SJCRH30 (cell line): ENCODE results near the gene TXLNA. TPM values are rescaled to one million over a fixed set of nuclear protein-coding genes. Genes with fewer than 3 reads are reported as not detected.

Experiments used
- DNase-seq, 2 experiments: peaks; one replicate each; pipeline ENCODE4 v3.0.0-alpha.2; 2015 to 2020
- H3K27ac ChIP-seq: fragments of 250-450 bp; sonication (Bioruptor Pico); 2 replicates; pipeline ENCODE4 v1.5.1; 2020; ENCODE audit warnings: mild to moderate bottlenecking, moderate library complexity
- H3K27me3 ChIP-seq: fragments of 250-450 bp; sonication (Bioruptor Pico); 2 replicates; pipeline ENCODE4 v1.5.1; 2020; ENCODE audit warnings: mild to moderate bottlenecking, moderate library complexity
- H3K36me3 ChIP-seq: fragments of 250-450 bp; sonication (Bioruptor Pico); 2 replicates; pipeline ENCODE4 v1.5.1; 2020; ENCODE audit warnings: mild to moderate bottlenecking, moderate library complexity
- H3K4me1 ChIP-seq: fragments of 250-450 bp; sonication (Bioruptor Pico); 2 replicates; pipeline ENCODE4 v1.5.1; 2020; ENCODE audit warnings: mild to moderate bottlenecking, moderate library complexity
- H3K4me3 ChIP-seq: fragments of 250-450 bp; sonication (Bioruptor Pico); 2 replicates; pipeline ENCODE4 v1.5.1; 2020; ENCODE audit warnings: mild to moderate bottlenecking, moderate library complexity
- H3K9me3 ChIP-seq: fragments of 250-450 bp; sonication (Bioruptor Pico); replicated peaks from 2 replicates; pipeline ENCODE4 v1.5.1; 2020; ENCODE audit warnings: mild to moderate bottlenecking, moderate library complexity
- total RNA-seq: library from RNA; depleted of rRNA; stranded (reverse); fragments of >200 nt; shearing (Covaris generic); gene quantifications from 2 replicates; pipeline ENCODE4 v1.2.3, GENCODE V29; 2014

TXLNA gene
- total RNA-seq, 1 experiment from 2014 or later, result 83.5 TPM

DNA sequence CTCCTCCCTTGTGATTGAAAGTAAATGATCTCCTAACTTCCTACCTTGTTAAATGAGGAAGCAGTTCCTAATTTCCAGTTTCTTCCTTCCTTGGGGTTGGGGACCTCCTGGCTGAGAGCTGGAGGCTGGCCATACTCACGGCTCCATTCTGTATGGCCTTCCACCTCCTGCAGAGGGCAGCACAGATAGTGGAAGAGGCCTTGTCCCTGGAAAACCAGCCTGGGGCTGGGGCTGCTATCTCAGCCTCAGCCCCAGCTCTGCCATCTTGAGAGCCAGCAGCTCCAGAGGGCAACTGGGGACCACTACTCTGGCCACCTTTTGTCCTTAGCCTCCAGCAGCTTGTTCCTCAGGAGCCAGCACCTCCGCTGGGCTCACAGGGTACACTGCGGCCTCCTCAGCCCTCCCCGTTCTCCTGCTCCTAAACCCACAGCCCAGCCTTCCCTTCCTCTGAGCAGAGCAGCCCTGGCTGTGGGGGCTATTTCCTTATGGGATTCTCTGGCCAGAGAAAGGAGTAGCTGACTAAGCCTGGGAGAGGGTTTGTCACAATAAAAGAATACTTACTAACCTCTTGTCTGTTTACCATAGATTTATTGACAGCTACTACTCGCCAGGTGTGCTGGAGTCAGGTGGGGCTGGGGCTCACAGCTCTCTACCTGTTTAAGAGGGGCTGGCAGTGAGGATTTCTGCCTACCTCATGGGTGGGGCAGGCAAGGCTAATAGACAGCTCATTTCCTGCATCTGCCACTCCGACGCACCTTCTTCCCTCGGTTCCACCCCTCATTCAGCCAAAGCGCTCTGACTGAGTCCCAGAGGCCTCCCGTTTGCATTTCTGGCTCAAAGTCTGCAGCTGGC lies 36.4 kb downstream of the TXLNA start:
- no peaks in the 10 kb centered on the region for H3K27me3 ChIP-seq
- H3K4me1 ChIP-seq, result no peaks in the 10 kb centered on the region
- no peaks in the 10 kb centered on the region for H3K9me3 ChIP-seq
- H3K27ac ChIP-seq, result no peak overlapping the region
- peak; percentile 70 to 85 for DNase-seq
- H3K4me3 ChIP-seq, result no peak overlapping the region
- no peaks in the 10 kb centered on the region for H3K36me3 ChIP-seq

- Histone ChIP-seq H3K36me3 (no peaks in the 10 kb centered on the region), H3K9me3 (no peaks in the 10 kb centered on the region), H3K27me3 (no peaks in the 10 kb centered on the region), H3K4me3 (no peak overlapping the region), H3K27ac (no peak overlapping the region), H3K4me1 (no peaks in the 10 kb centered on the region)
- no peak for DNase-seq
Measured at GRCh38 chr1:32216566-32216965, 37.1 kb downstream of the TXLNA start.

GRCh38 chr1:32219022-32219421 lies 39.5 kb downstream of the TXLNA start:
- Histone ChIP-seq H3K4me1 (peaks cover 3% of the 10 kb centered on the region; the same call in 1 of the 2 replicates), H3K9me3 (no peaks in the 10 kb centered on the region), H3K36me3 (peaks cover 4% of the 10 kb centered on the region), H3K27ac (no peak overlapping the region), H3K27me3 (no peaks in the 10 kb centered on the region), H3K4me3 (no peak overlapping the region)
- DNase-seq, result no peak

DNA sequence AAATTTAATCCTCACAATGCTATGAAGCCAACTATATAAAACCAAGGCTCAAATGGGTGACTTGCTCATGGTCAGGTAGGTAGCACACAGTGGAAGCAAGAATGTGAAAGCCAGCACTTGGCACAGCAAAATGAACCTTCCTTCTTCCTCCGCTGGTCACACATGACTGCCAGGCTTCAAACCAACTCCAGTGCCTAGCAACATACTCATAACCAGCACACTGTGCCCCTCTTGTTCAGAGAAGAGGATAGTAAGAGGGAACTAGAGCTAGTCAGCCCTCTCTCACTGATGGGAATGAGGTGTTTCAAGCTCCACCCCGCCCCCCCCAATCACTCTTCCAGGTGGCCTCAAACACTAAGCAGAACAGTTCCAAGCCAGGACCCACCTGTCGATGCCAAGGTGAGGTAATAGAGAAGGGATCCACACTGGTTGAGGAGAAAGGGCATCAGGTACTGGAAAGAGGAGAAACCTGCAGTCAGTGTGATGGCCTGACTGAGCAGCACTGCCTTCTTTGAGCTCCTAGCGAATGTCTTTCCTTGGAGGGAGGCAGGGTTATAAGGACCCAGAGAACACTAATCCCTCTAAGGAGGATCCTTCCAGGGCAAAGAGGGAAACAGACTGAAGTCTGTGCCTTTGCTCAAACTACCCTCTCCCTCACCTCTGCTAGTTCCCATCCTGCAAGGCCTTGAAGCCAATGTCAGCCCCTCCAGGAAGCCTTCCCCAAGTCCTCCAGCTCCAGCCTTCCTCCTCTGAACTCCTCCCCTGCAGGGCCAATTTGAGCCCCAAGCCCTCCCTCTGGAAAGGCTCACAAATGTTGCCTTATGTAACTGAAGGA lies 41.5 kb downstream of the TXLNA start:
- Histone ChIP-seq H3K36me3 (peaks cover 17% of the 10 kb centered on the region), H3K27me3 (no peaks in the 10 kb centered on the region), H3K27ac (no peak overlapping the region; the same call in 1 of the 2 replicates), H3K9me3 (no peaks in the 10 kb centered on the region), H3K4me3 (peak overlapping the region; percentile 87), H3K4me1 (peaks cover 3% of the 10 kb centered on the region; the same call in 1 of the 2 replicates)
- DNase-seq, result no peak

DNA sequence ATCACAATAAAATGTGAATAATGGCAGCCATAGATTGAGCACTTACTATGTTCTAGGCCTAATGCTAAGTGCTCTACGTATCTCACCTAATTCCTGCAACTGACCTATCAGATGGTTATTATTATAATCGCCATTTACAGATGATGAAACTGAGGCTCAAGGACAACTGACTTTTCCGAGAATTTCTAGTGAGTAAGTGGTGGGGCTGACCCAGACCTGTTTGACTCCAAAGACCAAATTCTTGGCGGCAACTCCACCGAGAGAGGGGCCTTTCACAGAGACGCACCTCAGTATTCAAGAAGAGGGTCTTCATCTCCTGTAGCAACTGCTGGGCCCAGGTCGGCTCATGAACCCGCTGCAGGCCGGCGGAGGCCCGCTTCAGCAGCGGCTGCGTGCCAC lies 42.1 kb downstream of the TXLNA start:
- Histone ChIP-seq H3K27ac (peak overlapping the region; percentile 68; the same call in 1 of the 2 replicates), H3K4me1 (peaks cover 3% of the 10 kb centered on the region; the same call in 1 of the 2 replicates), H3K9me3 (no peaks in the 10 kb centered on the region), H3K27me3 (no peaks in the 10 kb centered on the region), H3K36me3 (peaks cover 20% of the 10 kb centered on the region), H3K4me3 (peak overlapping the region; percentile 87)
- no peak for DNase-seq

DNA sequence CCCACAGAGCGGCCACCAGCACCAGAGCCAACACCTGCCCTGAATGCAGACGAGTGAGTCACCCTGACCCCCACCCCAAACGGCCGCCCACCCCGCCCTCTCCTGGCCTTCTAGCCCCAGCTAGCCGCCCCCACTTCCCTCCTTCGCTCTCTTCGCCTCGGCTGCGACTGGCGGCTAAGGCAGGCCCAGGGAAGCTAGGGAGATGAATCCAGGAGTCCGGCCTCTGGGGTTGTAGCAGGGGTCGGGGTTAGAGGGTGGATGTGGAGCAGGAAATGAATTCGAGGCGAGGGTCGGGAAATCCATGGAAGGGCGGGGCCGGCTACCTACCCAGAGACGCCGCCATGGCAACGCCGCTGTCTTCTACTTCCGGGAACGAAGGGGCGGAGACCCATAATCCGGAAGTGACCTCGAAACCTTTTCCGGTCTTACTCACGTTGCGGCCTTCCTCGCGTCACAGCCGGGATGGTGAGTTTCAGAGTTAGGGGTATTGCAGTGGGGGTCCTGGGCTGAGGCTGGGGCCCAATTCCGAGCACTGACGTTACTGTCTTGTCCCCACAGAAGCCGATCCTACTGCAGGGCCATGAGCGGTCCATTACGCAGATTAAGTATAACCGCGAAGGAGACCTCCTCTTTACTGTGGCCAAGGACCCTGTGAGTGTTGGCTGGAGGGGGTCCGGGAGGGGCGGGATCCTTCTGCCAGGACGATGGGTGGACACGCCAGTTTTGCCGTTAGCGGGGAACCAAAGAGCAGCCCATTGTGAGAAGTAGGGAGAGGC lies 42.7 kb downstream of the TXLNA start, which contains the start of the genes EIF3I and TMEM234:
Gene EIF3I, plus strand, starts transcription at position 428 of the 776 bp plus-strand sequence. Its CDS starts 35 bp downstream, at position 463.
Gene TMEM234, minus strand, starts transcription at position 374 of the 776 bp plus-strand sequence. Its CDS starts 31 bp downstream, at position 343.
- peak; percentile 93 to 95 for DNase-seq
- Histone ChIP-seq H3K4me1 (peaks cover 3% of the 10 kb centered on the region; the same call in 1 of the 2 replicates), H3K4me3 (peak within 1 kb of the TSS; percentile 87), H3K27me3 (no peaks in the 10 kb centered on the region), H3K27ac (peak within 1 kb of the TSS; percentile 68), H3K36me3 (peaks cover 20% of the 10 kb centered on the region), H3K9me3 (no peaks in the 10 kb centered on the region)

DNA sequence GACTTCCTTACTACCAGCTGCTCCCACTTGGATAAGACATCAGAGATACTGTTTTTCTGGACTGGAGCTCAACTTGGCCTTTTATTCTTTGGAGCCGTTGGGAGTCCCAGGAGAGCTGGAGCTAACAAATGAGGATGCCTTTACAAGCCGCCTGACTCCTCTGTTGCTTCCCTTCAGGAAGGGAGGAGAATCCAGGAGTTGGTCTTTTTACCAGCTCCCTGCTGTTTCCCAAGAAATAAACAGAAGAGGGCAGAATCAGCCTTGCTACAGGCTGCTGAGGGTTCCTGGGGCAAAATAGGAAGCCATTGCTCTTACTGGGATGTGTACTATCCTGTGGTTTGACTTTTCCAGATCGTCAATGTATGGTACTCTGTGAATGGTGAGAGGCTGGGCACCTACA lies 44.2 kb downstream of the TXLNA start:
- Histone ChIP-seq H3K4me3 (no peak overlapping the region), H3K27ac (no peak overlapping the region), H3K27me3 (no peaks in the 10 kb centered on the region), H3K36me3 (peaks cover 35% of the 10 kb centered on the region), H3K4me1 (peaks cover 3% of the 10 kb centered on the region; the same call in 1 of the 2 replicates), H3K9me3 (no peaks in the 10 kb centered on the region)
- no peak for DNase-seq

DNA sequence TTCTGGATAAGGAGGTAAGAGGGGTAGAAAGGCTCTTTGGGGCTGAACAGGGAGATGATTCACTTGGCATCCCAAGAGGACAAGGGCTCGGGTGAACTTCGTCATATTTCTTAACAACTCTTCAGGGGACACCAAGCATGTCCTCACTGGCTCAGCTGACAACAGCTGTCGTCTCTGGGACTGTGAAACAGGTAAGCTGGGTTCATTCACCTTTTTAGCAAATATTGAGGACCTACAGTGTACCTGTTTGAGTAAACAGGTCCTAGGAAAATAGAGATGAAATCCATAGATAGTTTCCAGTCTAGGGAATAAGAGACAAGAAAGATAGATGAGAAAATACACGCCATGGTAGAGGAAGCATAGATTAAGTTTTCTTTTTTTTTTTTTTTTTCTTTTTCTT lies 44.8 kb downstream of the TXLNA start:
- no peak overlapping the region for H3K4me3 ChIP-seq
- H3K9me3 ChIP-seq, result no peaks in the 10 kb centered on the region
- peaks cover 41% of the 10 kb centered on the region for H3K36me3 ChIP-seq
- H3K4me1 ChIP-seq, result peaks cover 3% of the 10 kb centered on the region; the same call in 1 of the 2 replicates
- no peaks in the 10 kb centered on the region for H3K27me3 ChIP-seq
- no peak for DNase-seq
- H3K27ac ChIP-seq, result no peak overlapping the region

- H3K9me3 ChIP-seq, result no peaks in the 10 kb centered on the region
- H3K27ac ChIP-seq, result no peak overlapping the region
- H3K4me1 ChIP-seq, result no peaks in the 10 kb centered on the region; the same call in 1 of the 2 replicates
- H3K4me3 ChIP-seq, result no peak overlapping the region
- no peaks in the 10 kb centered on the region for H3K27me3 ChIP-seq
- DNase-seq, result no peak
- H3K36me3 ChIP-seq, result peaks cover 78% of the 10 kb centered on the region
Measured at GRCh38 chr1:32228771-32229170, 49.3 kb downstream of the TXLNA start.

DNA sequence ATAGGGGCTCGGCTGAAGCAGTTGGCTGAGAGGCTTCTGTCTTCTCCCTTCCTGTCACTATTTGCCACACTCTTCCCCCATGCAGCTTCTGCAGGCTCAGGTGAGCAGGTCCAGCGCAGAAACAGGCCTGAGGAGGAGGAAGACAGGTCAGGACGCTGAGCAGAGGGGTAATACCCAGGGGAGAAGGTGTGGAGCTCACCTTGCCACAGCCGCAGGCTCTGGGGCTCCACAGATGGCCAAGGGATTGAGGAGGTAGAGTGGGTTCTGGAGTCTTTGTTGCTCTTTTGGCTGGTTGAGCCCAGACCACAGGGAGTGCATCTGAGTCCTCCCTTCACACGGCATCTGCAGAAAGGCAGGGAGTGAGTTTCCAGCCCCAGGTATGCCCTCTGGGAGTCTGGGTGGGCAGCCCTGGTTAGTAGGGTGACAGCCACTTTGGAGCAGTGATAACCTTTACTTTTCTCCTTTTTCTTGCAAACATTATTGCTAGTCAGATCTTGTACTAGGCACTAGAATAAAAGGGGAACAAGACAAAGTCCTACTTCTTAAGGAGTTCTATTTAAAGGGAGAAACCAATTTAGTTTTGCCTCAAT lies 52.5 kb downstream of the TXLNA start:
- no peak overlapping the region for H3K4me3 ChIP-seq
- no peak for DNase-seq
- H3K27me3 ChIP-seq, result no peaks in the 10 kb centered on the region
- peaks cover 60% of the 10 kb centered on the region for H3K36me3 ChIP-seq
- H3K4me1 ChIP-seq, result no peaks in the 10 kb centered on the region
- H3K9me3 ChIP-seq, result no peaks in the 10 kb centered on the region
- no peak overlapping the region for H3K27ac ChIP-seq

DNA sequence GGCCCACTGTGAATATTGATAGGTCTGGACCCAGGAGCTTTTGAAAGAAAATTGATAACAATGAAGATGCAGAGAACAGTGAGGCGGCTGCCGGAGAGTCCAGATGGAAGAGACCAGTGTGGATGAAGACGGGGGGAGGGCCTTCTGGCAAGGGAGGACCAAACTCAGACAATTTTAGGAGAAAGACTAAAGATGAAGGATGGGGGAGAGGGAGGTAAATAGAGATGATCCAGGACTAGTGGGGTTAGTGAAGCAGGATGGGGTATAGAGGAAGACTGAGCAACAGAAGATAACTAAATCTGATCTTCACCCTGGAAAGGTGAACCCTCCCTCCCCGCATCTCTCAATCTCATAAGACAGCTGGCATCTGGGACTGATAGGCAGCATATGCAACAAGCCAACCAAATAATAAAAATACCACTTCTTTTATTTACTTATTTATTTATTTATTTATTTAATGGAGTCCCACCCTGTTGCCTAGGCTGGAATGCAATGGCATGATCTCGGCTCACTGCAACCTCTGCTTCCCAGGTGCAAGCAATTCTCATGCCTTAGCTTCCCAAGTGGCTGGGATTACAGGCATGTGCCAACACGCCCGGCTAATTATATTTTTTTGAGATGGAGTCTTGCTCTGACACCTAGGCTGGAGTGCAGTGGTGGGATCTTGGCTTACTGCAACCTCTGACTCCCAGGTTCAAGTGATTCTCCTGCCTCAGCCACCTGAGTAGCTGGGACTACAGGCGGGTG lies 53.3 kb downstream of the TXLNA start:
- no peak for DNase-seq
- H3K9me3 ChIP-seq, result no peaks in the 10 kb centered on the region
- no peak overlapping the region for H3K27ac ChIP-seq
- H3K27me3 ChIP-seq, result no peaks in the 10 kb centered on the region
- H3K4me1 ChIP-seq, result no peaks in the 10 kb centered on the region
- H3K4me3 ChIP-seq, result no peak overlapping the region
- H3K36me3 ChIP-seq, result peaks cover 54% of the 10 kb centered on the region

DNA sequence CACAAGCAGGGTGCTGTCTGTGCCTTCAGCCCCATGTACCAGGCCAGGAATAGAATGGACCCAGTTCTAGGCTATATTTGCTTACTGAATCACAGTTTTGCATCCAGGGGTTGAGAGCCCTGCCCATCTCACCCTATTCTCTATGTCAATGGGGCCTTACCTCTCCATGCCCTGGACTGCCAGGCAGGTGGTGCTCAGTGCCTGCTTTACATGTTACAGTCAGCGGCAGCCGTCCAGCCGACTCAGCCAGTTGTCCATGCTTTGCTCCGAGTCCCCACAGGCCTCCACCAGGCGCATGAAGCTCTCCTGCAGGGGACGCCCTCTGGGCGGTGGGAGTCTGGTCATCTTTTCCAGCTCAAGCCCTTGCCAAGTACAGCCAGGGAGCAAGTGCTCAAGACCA lies 55.3 kb downstream of the TXLNA start:
- Histone ChIP-seq H3K4me1 (no peaks in the 10 kb centered on the region), H3K27ac (no peak overlapping the region), H3K27me3 (no peaks in the 10 kb centered on the region), H3K4me3 (no peak overlapping the region), H3K9me3 (no peaks in the 10 kb centered on the region), H3K36me3 (peaks cover 35% of the 10 kb centered on the region)
- DNase-seq, result no peak

- no peak for DNase-seq
- Histone ChIP-seq H3K27me3 (no peaks in the 10 kb centered on the region), H3K27ac (no peak overlapping the region), H3K36me3 (no peaks in the 10 kb centered on the region), H3K9me3 (no peaks in the 10 kb centered on the region), H3K4me3 (no peak overlapping the region), H3K4me1 (peaks cover 10% of the 10 kb centered on the region; the same call in 1 of the 2 replicates)
Measured at GRCh38 chr1:32239337-32239736, 59.9 kb downstream of the TXLNA start.
